HG02623 (cell line): Measurements from ENCODE around the gene PDZD2.

Experiments used
- ATAC-seq: cut with Tn5 transposase; IDR thresholded peaks from one replicate; pipeline ENCODE4 v1.9.1; 2021; ENCODE audit warnings: moderate library complexity; ENCODE audit not compliant: unreplicated experiment

The PDZD2 gene

DNA sequence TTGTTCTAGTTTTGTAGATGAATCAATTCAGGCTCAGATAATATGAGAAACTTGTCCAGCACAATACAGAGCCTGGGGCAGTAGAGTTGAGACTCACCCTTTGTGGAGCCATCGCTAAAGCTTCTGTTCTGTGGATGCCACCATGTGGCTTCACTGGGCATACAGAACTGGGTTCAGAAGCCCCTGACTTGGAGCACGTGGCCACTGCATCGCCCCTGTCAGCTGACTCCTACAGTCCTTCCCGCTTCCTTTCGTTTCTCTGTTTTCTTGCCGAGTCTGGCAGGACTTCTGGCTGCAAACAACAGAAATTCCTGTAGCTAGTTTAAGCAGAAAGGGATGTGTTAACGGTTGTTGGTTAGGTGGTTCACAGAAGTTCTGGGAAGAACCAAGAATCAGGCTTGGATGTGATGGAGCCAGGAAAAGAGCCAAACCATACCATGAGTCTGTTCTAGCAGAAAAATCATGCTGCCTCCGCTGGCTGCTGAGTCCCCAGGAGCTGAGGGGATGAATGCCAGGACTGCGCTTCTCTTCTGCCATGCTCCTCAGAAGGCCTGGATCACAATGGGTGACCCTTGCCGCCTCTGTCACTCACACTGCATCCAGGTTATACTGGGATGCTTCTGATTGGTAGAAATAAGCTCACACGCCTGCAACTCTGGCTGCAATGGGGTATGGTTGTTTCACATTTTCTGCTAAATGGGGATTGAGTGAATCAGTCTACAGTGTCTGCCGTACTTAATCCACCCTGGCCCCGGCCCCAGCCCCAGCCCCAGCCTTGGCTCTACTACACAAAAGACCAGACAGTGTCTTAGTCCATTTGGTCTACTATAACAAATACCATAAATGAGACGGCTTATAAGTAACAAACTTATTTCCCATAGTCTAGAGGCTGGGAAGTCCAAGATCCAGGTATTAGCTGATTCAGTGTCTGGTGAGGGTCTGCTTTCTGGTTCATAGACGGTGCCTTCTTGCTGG, 272.6 kb downstream of the PDZD2 start:
- no peak for ATAC-seq

DNA sequence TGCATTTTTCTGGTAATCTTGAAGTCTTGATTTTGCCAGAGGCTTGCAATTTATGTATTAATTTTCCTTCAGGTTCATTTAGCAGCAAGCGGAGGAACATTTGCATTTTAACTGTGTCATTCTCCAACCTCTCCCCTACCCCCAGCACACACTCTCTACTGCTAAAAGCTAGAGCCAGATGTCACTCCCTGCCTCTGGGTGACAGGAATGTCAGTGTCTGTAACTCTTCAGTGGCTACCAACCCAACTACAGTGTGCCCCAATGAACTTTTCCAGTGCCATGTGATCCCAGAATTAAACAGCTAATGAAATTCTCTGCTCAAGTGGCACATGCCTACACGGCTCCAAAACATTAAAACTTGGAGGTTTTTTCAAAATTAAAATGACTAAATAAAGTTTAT, 274.9 kb downstream of the PDZD2 start:
- ATAC-seq, result no peak

DNA sequence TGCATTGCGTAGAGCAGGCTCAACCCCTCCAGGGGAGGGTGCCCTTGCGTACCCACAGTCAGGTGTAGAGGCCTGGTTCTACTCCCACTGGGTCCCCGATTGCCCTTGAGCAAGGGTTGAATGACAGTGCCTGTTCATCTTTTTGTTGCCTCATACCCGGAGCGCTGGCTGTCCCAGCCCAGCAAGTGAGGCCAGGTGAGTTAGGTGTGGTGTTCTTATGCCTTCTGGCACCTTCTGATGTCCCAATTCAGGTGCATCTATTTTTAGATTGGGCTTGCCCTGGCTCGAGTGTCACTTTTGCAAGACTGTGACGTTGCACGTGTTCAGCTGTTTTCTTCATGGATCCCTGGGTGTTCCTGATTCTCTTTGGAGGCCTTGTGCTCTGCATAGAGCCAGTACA, 277.4 kb downstream of the PDZD2 start:
- ATAC-seq, result no peak

DNA sequence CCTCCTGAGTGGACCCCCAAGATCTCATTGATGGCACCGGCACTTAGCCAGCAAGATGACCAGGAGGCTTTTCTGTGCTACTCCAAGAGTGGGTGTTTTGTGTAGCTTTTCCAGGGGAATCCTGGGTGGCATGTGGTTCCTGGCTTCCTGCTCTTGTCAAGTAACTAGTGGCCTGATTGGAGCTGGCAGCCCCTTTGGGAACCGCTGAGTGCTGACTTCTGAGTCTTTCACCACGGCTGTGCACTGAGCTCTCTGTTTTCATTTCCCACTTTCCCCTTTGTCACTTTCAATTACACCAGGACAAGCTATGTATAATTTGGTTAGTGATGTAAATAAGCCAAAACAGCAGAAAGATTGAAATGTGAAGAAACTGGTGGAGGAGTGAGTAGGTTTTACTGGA, 279.8 kb downstream of the PDZD2 start:
- ATAC-seq, result no peak

DNA sequence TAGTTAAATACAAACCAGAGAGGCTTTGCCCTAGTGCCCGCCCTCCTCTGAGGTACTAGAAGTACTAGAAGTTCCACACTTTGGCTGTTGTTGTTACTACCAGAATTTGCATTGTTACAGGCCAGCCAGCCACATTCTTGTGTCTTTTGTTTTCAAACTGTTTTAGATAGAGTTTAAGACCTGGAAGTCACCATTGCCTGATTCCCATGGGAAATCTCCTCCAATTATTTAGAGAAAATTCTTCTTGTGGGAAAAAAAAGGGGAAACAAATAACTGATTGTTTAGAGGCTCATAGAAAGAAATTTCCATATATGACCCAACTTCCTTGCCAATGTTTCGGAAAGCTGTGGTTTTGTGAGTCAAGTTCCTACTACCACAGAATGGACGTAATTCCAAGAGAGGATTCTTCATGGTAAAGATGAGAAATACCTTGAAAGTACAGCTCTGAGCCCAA, 282.9 kb downstream of the PDZD2 start:
- no peak for ATAC-seq

DNA sequence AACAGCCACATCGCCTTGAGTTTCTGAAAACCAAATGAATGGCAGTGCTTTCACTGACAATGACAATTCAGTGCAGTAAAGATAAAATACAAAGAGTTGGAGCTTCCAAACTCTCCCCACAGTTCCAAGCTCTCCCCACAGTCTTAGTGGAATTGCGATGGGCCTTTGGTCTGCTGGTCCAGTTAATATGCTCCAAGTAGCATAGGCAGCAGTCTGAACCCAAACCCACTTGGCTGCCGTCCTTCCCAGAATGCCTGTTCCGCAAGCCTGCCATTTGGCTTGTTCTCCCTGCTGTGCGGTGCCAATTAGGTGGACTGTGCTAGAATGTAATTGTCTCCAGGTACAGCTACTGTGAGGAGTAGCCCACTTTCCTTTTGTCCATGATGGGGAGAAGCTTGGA, 285.1 kb downstream of the PDZD2 start:
- ATAC-seq, result no peak

DNA sequence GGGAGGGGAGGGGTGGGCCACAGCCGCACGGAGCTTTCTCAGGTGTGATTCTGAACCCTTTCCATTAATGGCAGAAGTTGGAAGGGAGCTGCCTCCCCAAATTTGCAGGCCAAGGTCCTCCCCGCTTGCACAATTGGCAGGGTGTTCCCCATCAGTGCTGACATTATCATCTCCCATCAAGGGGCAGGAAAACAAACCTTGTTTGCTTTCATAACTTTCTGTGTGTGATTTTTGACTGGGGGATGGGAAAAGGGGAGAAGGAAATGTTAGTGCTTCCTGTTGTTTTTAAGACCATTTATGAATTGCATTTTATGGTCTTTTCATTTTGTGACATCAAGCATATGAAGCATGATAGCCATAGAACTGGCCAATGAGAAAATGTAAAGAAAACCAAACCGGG, 292.9 kb downstream of the PDZD2 start:
- no peak for ATAC-seq

DNA sequence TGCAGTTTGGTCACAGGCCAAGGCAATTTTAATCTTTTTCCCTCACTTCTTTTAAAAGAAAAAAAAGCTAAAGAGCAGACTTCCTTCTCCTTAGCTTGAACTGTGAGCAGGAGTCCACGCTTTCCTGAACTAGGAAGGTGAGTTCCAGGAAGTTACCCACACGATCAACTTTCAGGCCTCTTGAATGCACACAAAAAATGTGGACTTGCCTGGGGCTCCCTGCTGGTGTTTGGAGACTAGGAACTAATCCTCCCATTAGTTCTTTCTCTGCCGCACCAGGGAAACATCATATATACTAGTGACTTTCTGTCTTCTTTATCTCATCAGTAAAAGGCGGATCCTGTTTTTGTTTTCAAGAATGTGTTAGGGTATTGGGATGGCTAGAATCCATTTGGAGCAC, 295.2 kb downstream of the PDZD2 start:
- no peak for ATAC-seq

DNA sequence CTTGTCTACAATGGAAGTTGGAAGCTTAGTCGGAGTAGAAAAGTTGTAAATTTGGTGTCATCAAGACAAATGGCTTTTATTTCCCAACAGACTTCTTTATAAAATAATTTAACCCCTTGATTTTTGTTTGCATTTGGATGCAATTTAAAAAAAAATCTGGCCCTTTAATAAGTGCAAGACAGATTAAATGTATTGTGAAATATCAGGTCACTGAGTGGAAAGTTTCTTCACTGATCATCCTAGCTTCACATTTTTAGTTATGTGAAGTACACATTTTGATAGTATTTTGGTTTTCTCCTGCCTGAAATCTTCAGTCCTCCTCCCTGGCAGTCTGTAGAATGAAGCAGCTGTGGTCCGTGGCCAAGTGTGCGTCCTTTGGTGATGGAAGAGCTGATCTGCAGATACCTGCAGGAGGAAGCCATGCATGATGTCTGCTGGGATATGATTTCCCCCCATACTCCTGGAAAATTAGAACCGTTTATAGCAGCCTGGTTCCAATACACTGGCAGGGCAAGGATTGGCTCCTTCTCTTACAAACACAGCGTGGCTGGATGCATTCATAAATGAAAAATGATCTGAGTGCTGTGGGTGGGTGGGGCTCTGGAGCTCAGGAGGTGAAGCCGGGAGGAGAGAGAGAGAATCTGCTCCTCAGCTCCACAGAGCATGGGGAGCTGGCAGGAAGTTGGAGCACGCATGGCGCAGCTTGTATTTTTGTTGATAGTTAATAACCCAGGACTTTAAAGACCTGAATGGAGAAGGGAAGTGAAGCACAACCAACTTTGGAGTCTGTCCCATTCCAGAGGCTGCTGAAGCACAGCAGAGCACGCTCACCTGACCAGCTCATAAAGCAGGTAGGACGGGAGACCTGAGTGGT, 296.8 kb downstream of the PDZD2 start:
- ATAC-seq, result no peak

DNA sequence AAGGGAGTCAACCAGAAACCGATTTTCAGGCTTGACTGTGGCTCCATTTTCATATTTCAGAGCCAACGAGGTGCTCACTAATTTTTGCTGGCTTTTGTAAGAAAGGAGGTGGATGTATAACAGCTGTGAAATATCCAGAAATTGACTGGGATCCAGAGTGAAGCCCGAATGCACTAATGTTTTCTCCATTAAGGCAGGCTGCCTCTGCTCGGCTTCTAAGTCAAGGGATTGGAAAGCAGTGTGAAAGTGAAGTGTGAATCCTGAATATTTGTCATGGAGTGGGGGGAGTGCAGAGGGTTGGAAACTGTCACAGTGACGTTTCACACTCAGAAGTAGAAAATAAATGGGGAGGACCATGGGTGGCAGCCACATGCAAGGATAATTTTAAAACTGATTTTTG, 297.8 kb downstream of the PDZD2 start:
- no peak for ATAC-seq

DNA sequence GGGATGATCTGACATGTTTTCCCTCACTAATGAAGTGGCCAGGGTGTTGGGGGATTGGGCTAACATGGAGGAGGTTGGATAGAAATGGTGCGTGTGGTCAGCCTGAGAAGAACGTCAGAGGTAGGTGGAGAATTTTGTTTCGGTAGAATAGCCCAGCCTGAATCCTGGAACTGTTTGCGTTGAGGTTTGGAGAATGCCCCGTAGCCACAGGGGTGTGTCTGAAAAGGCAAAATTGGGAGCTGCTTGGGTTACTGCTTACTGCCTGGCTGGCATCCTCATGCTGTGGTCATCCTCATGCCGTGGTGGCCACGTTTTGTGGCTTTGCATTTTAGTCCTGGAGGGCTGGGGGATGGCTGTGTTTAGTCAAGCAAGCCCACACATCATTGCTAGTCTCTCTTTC, 298.3 kb downstream of the PDZD2 start:
- ATAC-seq, result no peak

DNA sequence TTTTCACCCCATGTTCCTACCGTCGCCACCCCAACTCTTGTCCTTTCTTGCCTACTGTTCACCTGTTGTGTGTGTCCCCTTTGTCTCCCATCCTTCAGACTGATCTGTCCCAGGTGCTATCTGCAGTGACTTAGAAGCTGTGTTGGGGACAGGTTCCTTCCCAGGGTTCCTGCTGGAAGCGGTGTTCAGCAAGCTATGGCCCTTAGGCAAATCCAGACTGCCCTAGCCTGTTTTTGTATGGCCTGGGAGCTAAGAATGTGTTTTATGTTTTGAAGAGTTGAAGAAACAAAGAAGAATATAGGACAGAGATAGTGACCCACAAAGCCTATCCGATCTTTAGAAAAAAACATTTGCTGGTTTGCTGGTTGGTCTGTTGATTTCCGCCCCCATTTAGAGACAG, 298.8 kb downstream of the PDZD2 start:
- no peak for ATAC-seq

DNA sequence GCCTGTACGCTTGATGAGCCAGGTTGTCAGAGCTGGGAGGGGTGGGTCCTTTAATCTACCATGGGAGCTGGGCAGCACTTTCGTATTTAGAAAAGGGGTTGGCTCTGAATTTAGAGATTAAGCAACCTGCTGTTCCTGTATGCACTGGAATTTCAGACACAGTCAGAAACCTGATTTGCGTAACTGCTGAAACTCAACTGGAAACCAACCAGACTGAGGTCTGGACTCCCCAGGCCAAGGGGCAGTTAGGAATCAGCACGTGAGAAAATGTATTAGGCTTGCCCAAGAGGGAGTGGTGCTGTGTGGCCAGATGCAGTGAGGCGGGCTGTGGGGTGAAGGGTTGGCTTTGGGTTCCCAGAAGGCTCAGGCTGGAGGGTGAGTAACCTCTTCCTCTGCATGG, 300.2 kb downstream of the PDZD2 start:
- ATAC-seq, result no peak

DNA sequence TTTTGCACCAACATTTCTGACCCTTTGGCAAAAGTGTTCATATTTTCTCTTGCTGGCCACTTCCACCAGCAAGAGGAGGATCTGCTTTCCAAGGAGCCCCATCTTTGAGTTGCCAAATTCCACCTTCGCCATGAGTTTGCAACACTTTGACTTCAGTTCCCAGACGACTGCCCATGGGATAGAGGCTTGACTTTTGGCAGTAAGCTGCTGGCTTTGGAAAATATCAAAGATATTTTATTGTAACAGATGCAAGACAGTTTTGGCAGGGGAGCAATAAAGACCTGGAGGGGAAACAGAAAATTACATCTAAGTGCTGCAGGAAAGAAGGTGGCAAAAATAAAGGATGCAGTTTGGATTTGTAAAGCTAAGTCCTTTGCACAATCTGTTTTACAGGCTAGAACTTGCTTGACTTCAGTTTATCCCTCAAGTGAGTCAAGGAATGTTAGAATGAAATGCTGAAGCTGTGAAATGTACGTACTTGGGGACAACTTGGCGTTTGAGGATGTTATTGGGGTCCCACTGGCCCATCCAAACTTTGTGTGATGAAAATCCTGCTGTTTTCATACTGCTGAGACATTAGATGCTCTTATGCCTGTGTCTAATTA, 302.3 kb downstream of the PDZD2 start:
- no peak for ATAC-seq

DNA sequence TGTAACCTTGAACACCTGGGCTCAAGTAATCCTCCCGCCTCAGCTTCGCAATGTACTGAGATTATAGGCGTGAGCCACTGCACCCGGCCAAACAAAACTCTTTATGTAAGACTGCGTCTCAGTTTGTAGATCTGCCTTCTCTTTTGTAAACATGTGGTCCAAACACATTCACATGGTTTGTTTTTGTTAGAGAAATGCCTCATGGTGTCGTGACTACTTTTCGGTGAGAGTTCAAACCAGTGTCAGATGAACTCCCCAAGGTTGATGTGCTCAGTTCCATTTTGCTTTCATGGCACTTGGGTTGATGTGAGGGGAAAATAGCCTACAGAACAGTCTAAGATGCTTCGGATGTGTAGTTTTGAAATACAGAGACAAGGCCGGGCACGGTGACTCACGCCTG, 303.6 kb downstream of the PDZD2 start:
- ATAC-seq, result no peak

DNA sequence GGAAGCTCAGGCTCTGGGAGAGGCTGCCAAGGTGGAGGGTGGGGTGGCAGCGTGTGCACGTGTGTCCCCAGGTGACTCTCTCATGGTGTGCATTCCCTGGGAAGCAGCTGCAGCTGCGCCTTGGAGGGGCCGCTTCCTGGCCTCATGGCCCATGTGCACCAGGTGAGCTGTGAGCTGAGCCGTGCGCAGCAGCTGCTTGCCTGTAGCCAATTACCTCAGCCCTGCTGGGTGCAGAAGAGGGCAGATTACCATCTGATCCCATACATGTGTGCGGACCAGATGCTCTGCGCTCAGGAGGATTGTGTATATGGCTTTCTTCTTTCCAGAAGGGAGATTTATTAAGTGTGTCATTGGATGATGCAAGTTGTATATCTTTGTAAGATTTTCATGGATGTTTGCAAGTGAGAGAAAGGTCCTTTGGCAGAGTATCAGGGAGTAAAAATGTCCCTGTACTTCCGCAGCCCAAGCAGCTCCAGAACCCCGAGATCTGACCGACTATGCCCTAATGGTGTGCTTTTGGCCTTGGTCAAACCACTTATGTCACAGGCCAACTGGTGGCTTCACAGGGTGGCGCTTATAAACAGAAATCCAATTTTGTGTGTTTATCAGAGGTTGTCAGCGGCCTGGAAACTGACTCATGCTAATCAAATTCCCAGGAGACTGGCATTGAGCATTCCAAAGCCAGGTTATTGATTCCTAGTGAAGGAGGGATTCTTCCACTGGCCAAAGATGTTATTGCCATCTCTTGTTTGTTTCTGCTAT, 305.9 kb downstream of the PDZD2 start:
- no peak for ATAC-seq

DNA sequence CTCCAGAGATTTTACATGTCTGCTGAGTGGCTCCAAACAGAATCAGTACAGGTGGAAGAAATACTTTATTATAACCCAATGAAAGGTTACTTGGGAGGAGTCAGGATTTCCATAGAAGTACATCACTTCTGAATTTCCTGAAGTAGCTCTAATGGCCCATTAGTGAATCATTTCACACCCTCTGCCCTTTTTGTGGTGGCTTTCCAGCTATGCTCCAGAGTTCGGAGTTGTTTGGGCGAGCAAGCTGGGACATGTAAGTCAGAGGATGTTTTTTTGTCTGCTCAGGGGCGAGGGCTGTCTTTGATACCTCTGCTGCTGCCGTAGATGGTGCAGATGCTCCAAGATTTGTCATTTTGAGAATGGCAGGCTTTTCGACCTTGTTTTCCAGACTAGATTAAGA, 309.1 kb downstream of the PDZD2 start:
- ATAC-seq, result no peak

DNA sequence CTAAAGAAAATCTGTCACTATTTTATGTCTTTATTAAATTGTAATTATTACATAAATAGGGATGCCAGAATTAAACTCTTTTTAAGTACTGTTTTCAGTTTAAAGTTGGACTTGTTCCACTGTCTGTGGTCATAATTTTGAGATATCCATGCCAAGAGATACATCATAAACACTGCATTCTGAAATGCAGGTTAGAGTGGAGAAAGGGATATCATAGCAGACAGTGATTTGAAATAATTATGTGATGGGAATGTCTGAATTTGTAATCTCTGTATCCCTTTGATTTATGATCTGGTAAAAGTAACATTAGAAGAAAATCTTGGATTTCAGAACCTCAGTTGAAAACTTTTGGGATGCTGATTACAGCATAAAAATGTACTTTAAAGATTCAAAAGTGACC, 313.1 kb downstream of the PDZD2 start:
- ATAC-seq, result no peak

DNA sequence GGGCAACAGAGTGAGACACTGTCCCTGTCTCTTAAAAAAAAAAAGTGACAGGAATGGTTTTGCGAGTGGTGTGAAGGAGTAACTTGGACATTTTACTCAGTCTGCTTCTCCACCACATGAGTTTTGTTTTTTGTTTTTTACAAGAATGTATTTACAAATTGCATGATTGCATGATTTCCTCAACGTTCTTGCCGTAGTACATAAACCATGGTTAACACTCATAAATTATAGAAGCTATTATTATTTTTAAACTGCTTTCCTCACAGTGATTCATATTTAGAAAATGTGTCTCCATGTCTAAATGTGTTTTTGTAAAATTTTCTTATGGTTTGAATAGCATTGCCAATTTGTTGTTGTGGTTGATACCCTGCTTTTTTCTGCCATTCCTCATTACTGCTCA, 315.2 kb downstream of the PDZD2 start:
- ATAC-seq, result no peak

DNA sequence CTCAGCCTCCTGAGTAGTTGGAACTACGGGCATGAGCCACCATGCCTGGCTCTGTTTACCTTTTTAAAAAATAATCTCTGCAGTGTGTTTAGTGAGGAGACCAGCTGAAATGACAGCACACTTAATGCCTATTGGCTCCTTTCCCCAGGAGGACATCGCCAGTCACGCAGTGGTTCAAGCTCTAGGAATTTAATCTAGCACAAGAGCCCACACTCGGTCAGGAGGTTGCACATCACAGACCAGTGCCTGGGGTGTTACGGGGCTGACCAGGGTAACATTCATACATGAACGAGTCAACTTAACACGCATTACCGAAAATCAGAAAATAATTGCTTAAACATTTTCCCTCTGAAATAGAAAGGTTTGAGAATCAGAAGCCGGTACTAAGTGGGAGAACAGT, 318.2 kb downstream of the PDZD2 start:
- ATAC-seq, result no peak

DNA sequence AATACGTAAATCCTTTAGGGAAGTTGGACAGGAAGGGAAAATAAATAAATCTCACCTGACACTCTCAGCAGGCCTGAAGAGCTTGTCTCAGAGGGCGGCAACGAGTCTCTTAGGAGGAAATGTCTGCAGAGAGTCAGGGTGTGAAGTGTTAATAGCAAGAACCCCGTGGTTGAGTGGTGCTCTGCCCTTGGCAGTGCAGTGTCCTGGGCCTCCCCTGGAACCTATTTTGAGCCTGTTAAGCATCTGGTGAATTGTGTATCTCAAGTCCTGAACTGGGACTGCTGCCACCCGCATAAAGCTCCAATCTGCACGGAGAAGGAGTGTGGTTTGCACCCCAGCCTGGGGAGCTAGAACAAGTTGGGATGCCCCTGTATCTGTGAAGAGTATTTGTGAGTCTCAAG, 323.4 kb downstream of the PDZD2 start:
- ATAC-seq, result no peak
